Activated T-helper 17 cell treated with anti-CD3 and anti-CD28 coated beads, Interleukin-2, amount 50 U/mL, for 72 hours (primary cell): ENCODE measurements around the gene ELF2. TPM values are rescaled to one million over a fixed set of nuclear protein-coding genes. Genes with fewer than 3 reads are reported as not detected.
"Not testable (repeated sequence)": the region's sequence is repeated elsewhere in the genome, so short reads cannot be mapped to it uniquely, and the experiment has no call there.

Source experiments
- ATAC-seq: fragments of 150-1000 bp; cut with Tn5 transposase; replicated peaks from 2 replicates; pipeline ENCODE4 v1.10.0; 2021; ENCODE audit warnings: mild to moderate bottlenecking, moderate library complexity
- H3K27ac Mint-ChIP-seq: one replicate; pipeline ENCODE4 v1.8.0; 2022; ENCODE audit warnings: mixed read lengths
- H3K27me3 Mint-ChIP-seq: one replicate; pipeline ENCODE4 v1.8.0; 2022; ENCODE audit warnings: mixed read lengths
- H3K36me3 Mint-ChIP-seq: one replicate; pipeline ENCODE4 v1.8.0; 2022; ENCODE audit warnings: low read depth, mild to moderate bottlenecking, mixed read lengths
- H3K4me1 Mint-ChIP-seq: one replicate; pipeline ENCODE4 v1.8.0; 2022; ENCODE audit warnings: mixed read lengths
- H3K4me3 Mint-ChIP-seq: one replicate; pipeline ENCODE4 v1.8.0; 2022; ENCODE audit warnings: mild to moderate bottlenecking, mixed read lengths
- H3K9me3 Mint-ChIP-seq: one replicate; pipeline ENCODE4 v1.8.0; 2022; ENCODE audit warnings: mixed read lengths
- total RNA-seq, 2 donors: library from RNA; stranded (reverse); gene quantifications; one replicate each; pipeline ENCODE4 v1.2.3, GENCODE V29; 2022

Gene ELF2
- total RNA-seq, 2 donors from 2014 or later = 29.7 to 35.2 TPM

GRCh38 chr4:139167774-139168444 is 9.1 kb downstream of the ELF2 start:
- H3K27ac Mint-ChIP-seq = no peak overlapping the region
- no peaks in the 10 kb centered on the region for H3K27me3 Mint-ChIP-seq
- H3K9me3 Mint-ChIP-seq = no peaks in the 10 kb centered on the region
- no peaks in the 10 kb centered on the region for H3K36me3 Mint-ChIP-seq
- no peak overlapping the region for H3K4me3 Mint-ChIP-seq
- no peaks in the 10 kb centered on the region for H3K4me1 Mint-ChIP-seq
- no peak for ATAC-seq

- Mint-ChIP-seq H3K4me1 (no peaks in the 10 kb centered on the region), H3K9me3 (no peaks in the 10 kb centered on the region), H3K27ac (no peak overlapping the region), H3K4me3 (no peak overlapping the region), H3K27me3 (no peaks in the 10 kb centered on the region), H3K36me3 (no peaks in the 10 kb centered on the region)
- no peak for ATAC-seq
Observed at GRCh38 chr4:139164731-139165130, 12.3 kb downstream of the ELF2 start.

GRCh38 chr4:139163806-139164206 is 13.2 kb downstream of the ELF2 start:
- Mint-ChIP-seq H3K9me3 (no peaks in the 10 kb centered on the region), H3K27me3 (no peaks in the 10 kb centered on the region), H3K4me3 (no peak overlapping the region), H3K4me1 (peaks cover 8% of the 10 kb centered on the region), H3K27ac (peak overlapping the region; percentile 3), H3K36me3 (no peaks in the 10 kb centered on the region)
- ATAC-seq = no peak

- H3K4me3 Mint-ChIP-seq, H3K27me3 Mint-ChIP-seq: not testable (repeated sequence)
Observed at GRCh38 chr4:139157977-139158376, 19.0 kb downstream of the ELF2 start.

GRCh38 chr4:139154952-139155557 is 22.0 kb downstream of the ELF2 start:
- ATAC-seq = no peak
- Mint-ChIP-seq H3K27ac (no peak overlapping the region), H3K4me3 (no peak overlapping the region), H3K36me3 (no peaks in the 10 kb centered on the region), H3K4me1 (peaks cover 8% of the 10 kb centered on the region), H3K27me3 (no peaks in the 10 kb centered on the region), H3K9me3 (no peaks in the 10 kb centered on the region)

More at GRCh38 chr4:139157977-139158376, 19.0 kb downstream of the ELF2 start:
- not testable (repeated sequence) for H3K9me3 Mint-ChIP-seq, H3K27ac Mint-ChIP-seq, H3K4me1 Mint-ChIP-seq, H3K36me3 Mint-ChIP-seq, ATAC-seq

GRCh38 chr4:139154538-139154937 is 22.5 kb downstream of the ELF2 start:
- Mint-ChIP-seq H3K36me3 (no peaks in the 10 kb centered on the region), H3K4me1 (peaks cover 6% of the 10 kb centered on the region), H3K9me3 (no peaks in the 10 kb centered on the region), H3K4me3 (no peak overlapping the region), H3K27me3 (no peaks in the 10 kb centered on the region), H3K27ac (no peak overlapping the region)
- ATAC-seq = no peak

GRCh38 chr4:139154134-139154421 is 22.9 kb downstream of the ELF2 start:
- no peaks in the 10 kb centered on the region for H3K36me3 Mint-ChIP-seq
- ATAC-seq = no peak
- H3K4me1 Mint-ChIP-seq = peaks cover 2% of the 10 kb centered on the region
- no peaks in the 10 kb centered on the region for H3K9me3 Mint-ChIP-seq
- no peak overlapping the region for H3K4me3 Mint-ChIP-seq
- H3K27ac Mint-ChIP-seq = no peak overlapping the region
- H3K27me3 Mint-ChIP-seq = no peaks in the 10 kb centered on the region

GRCh38 chr4:139153411-139154133 is 23.4 kb downstream of the ELF2 start:
- ATAC-seq = no peak
- H3K27me3 Mint-ChIP-seq = no peaks in the 10 kb centered on the region
- H3K4me3 Mint-ChIP-seq = no peak overlapping the region
- no peaks in the 10 kb centered on the region for H3K36me3 Mint-ChIP-seq
- no peaks in the 10 kb centered on the region for H3K4me1 Mint-ChIP-seq
- no peaks in the 10 kb centered on the region for H3K9me3 Mint-ChIP-seq
- no peak overlapping the region for H3K27ac Mint-ChIP-seq

- H3K36me3 Mint-ChIP-seq = no peaks in the 10 kb centered on the region
- no peak overlapping the region for H3K4me3 Mint-ChIP-seq
- H3K27me3 Mint-ChIP-seq = no peaks in the 10 kb centered on the region
- ATAC-seq = no peak
- H3K27ac Mint-ChIP-seq = no peak overlapping the region
- no peaks in the 10 kb centered on the region for H3K4me1 Mint-ChIP-seq
- no peaks in the 10 kb centered on the region for H3K9me3 Mint-ChIP-seq
Observed at GRCh38 chr4:139152249-139152648, 24.8 kb downstream of the ELF2 start.

- Mint-ChIP-seq H3K4me3 (no peak overlapping the region), H3K4me1 (peaks cover 14% of the 10 kb centered on the region), H3K36me3 (no peaks in the 10 kb centered on the region), H3K9me3 (no peaks in the 10 kb centered on the region), H3K27me3 (no peaks in the 10 kb centered on the region), H3K27ac (no peak overlapping the region)
- peak; percentile 47 for ATAC-seq
Observed at GRCh38 chr4:139146926-139147629, 29.9 kb downstream of the ELF2 start.

GRCh38 chr4:139145552-139145932 is 31.5 kb downstream of the ELF2 start:
- Mint-ChIP-seq H3K27ac (no peak overlapping the region), H3K4me3 (no peak overlapping the region), H3K4me1 (peaks cover 19% of the 10 kb centered on the region), H3K27me3 (no peaks in the 10 kb centered on the region), H3K9me3 (no peaks in the 10 kb centered on the region), H3K36me3 (no peaks in the 10 kb centered on the region)
- ATAC-seq = no peak

GRCh38 chr4:139144911-139145551 is 32.0 kb downstream of the ELF2 start:
- H3K4me1 Mint-ChIP-seq = peaks cover 19% of the 10 kb centered on the region
- H3K9me3 Mint-ChIP-seq = no peaks in the 10 kb centered on the region
- H3K36me3 Mint-ChIP-seq = no peaks in the 10 kb centered on the region

GRCh38 chr4:139144161-139144859 is 32.7 kb downstream of the ELF2 start:
- Mint-ChIP-seq H3K4me1 (peaks cover 19% of the 10 kb centered on the region), H3K27ac (no peak overlapping the region), H3K4me3 (no peak overlapping the region), H3K9me3 (no peaks in the 10 kb centered on the region), H3K36me3 (no peaks in the 10 kb centered on the region), H3K27me3 (no peaks in the 10 kb centered on the region)
- no peak for ATAC-seq

More at GRCh38 chr4:139144911-139145551, 32.0 kb downstream of the ELF2 start:
- H3K27me3 Mint-ChIP-seq = no peaks in the 10 kb centered on the region
- no peak overlapping the region for H3K27ac Mint-ChIP-seq
- no peak overlapping the region for H3K4me3 Mint-ChIP-seq
- no peak for ATAC-seq

GRCh38 chr4:139142980-139143379 is 34.0 kb downstream of the ELF2 start:
- peaks cover 19% of the 10 kb centered on the region for H3K4me1 Mint-ChIP-seq
- H3K9me3 Mint-ChIP-seq = no peaks in the 10 kb centered on the region
- H3K27ac Mint-ChIP-seq = no peak overlapping the region
- no peaks in the 10 kb centered on the region for H3K27me3 Mint-ChIP-seq
- no peaks in the 10 kb centered on the region for H3K36me3 Mint-ChIP-seq
- ATAC-seq = no peak
- no peak overlapping the region for H3K4me3 Mint-ChIP-seq
